Astrocyte (in vitro differentiated cells and primary cell): ENCODE data around the gene S1PR2.
"Not testable (repeated sequence)": the region's sequence is repeated elsewhere in the genome, so short reads cannot be mapped to it uniquely, and the experiment has no call there.

Experiments used
- EZH2 ChIP-seq: IDR thresholded peaks from 2 replicates; pipeline ENCODE4 v1.6.1; 2012; ENCODE audit warnings: mild to moderate bottlenecking, low read length, inconsistent platforms; ENCODE audit not compliant: insufficient read depth
- TF ChIP-seq, protein P1 (sequence below): IDR thresholded peaks from 2 replicates; pipeline ENCODE4 v1.5.1; 2011; ENCODE audit warnings: low read depth, mild to moderate bottlenecking, inconsistent platforms, low read length, moderate library complexity; ENCODE audit not compliant: insufficient read depth

DNA sequence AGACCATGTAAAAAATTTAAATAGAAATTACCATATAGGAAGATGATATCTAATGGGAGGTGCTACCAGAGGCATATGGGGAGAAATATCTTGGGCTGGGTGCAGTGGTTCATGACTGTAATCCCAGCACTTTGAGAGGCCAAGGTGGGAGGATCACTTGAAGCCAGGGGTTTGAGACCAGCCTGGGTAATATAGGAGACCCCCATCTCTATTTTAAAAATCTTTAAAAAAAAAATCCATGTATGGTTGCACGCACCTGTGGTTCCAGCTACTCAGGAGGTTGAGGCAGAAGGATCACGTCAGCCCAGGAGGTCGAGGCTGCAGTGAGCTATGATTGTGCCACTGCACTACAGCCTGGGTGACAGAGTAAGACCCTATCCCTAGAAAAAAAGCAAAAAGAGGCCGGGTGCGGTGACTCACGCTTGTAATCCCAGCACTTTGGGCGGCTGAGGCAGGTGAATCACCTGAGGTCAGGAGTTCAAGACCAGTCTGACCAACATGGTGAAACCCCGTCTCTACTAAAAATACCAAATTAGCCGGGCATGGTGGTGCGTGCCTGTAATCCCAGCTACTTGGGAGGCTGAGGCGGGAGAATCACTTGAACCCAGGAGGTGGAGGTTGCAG lies 10.8 kb upstream of the S1PR2 start:
- TF ChIP-seq, protein P1, sequence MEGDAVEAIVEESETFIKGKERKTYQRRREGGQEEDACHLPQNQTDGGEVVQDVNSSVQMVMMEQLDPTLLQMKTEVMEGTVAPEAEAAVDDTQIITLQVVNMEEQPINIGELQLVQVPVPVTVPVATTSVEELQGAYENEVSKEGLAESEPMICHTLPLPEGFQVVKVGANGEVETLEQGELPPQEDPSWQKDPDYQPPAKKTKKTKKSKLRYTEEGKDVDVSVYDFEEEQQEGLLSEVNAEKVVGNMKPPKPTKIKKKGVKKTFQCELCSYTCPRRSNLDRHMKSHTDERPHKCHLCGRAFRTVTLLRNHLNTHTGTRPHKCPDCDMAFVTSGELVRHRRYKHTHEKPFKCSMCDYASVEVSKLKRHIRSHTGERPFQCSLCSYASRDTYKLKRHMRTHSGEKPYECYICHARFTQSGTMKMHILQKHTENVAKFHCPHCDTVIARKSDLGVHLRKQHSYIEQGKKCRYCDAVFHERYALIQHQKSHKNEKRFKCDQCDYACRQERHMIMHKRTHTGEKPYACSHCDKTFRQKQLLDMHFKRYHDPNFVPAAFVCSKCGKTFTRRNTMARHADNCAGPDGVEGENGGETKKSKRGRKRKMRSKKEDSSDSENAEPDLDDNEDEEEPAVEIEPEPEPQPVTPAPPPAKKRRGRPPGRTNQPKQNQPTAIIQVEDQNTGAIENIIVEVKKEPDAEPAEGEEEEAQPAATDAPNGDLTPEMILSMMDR: not testable (repeated sequence)
- TF ChIP-seq EZH2: not testable (repeated sequence)
